Measurements from ENCODE around the gene DIAPH3.
A peak's percentile ranks its signal among the peaks of the same experiment; 100 is the strongest.

DIAPH3 gene

DNA sequence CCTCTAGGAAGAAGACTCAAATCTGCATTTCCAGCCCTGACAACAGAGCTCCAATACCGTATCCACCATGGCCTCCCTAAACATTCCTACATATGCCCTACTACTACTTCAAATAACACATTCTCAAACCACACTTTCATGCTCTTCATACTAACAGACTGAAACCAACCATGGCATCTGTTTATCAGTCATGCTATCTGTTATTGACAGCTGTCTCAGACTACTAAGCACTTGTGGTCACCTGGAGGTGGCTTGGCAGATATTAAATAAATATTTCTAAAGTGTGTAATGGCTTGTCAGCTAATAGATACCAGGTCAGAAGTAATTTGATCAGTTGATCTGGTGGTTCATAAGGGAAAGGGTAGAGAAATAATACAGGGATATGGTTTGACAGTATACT is 489.1 kb downstream of the DIAPH3 start:
- DNase-seq (ENCODE audit: low spot score), result no peak

DNA sequence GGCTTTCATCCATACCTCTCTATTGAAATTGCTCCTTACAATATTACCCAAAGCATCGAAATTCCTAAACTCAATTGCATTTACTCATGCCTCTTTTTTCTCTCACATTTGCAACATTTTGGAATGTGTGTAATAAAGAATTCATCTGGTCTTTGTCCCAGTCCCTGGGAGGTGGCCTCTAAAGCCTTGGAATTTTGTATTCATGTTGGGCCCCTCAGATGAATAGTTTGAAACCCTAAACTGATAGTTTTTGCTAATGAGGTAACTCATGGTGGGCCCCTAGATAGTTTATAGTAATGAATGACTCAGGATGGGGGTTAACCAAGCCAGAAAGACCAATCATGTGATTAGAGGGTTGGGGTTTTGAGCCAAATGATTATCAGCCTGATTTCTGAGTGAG is 490.4 kb downstream of the DIAPH3 start:
- no peak for DNase-seq (ENCODE audit: low spot score)

DNA sequence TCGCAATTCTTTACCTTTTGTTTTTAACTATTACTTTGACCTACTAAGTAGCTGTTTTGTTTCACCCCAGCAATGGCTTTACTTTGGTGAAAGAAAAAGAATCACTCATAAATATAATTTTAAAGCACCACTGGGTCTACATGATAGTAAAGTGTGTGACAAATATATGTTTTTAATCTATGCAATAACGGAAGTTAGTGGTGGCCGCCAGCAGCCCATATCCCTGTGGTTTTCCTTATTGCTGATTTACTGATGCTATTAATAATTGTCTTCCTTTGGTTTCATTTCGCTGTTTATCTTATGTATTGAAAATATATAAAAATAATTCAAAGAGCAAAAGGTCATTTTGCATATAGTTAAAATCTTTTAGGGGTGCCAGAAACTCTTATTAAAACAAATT is 491.3 kb downstream of the DIAPH3 start:
- no peak for DNase-seq (ENCODE audit: low spot score)

DNA sequence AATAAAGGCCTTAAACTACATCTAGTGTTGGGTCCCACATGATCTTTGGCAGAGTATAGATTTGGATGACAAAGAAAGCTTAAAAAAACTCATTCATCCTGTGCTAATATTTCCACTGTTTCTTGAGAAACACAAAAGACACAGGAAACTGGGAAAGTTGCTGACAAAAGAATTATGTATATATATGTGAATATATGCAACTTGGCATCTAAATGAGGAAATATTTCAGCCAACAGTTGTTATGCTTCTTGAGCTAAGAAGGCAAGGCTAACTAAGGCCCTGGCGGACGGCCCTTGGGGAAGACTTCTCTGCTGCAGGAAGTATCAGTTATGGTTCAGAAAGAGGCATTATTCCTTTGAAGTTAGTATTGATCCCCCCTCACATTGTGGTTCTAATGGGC is 491.8 kb downstream of the DIAPH3 start:
- no peak for DNase-seq (ENCODE audit: low spot score)

DNA sequence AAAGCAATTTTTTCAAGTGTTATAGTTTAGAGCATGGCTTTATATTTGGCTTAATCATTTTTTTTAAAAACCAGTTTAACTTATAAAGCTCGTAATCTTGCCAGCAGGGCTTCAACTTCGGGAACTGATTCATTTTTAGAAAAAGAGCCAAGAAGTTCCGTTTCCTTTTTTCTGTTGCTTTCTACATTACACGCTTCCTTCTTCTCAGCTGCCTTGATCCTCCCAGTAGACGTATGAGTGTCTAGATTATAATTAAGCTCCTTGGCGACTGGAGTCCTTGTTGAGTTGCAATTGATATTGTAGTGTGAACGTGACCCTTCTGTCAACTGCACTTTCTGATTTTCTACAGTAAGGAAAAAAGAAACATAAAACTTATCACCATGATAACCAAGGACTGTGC is 497.2 kb downstream of the DIAPH3 start:
- DNase-seq (ENCODE audit: low spot score), result no peak

DNA sequence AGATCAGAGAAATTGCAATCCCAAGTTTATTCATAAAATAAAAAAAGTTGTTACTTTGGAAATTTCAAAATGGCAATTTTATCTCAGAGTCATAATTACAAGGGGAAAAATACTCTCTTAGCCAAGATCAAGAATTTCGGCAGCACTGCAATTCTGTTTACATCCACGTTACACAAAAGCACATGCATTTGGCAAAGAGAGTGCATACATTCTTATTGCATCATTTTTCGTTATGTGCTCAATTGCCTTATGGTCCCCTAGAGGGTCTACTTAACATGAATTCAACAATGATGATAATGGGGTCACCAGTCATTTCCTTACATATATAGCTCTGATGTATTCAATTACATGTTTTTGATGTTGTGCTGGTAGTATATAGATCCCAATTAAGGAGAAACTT is 498.0 kb downstream of the DIAPH3 start:
- no peak for DNase-seq (ENCODE audit: low spot score)

DNA sequence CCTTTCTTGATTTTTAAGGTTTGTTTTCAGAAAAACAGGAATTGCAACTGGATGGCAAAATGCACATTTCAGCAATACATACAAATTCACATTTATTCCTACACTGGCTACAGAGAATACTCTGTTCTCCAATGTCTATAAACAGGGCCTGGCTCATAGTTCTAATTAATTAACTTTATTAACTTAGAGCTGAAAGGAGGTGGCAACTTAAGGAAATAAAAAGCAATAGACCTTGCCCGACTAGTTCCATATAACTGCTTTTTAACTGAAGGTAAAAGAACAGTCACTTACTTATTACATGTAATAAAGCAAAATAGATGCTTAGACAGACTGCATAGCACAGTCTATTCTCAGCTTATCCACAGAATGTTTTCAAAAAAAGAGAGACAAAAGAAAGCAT is 498.5 kb downstream of the DIAPH3 start:
- DNase-seq (ENCODE audit: low spot score), result no peak

DNA sequence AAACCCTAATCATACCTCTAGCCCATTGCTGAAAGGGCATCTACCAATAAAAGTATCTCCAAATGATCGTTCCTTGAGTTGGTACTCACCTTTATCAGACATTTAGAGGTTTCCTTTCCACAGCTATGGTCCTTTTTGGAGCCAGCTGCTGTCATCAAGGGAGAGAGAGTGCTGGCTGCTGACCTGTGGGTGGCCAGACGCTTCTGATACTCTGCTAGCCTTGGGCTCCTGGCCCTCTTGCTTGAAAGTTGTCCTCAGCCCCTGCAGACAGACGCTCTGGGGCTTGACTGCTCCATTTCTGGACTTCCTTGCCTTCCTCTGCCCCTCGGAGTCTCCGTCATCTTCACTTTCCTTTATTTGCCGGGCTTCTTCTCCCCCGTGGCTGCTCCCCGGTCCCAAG is 499.1 kb downstream of the DIAPH3 start:
- no peak for DNase-seq (ENCODE audit: low spot score)

DNA sequence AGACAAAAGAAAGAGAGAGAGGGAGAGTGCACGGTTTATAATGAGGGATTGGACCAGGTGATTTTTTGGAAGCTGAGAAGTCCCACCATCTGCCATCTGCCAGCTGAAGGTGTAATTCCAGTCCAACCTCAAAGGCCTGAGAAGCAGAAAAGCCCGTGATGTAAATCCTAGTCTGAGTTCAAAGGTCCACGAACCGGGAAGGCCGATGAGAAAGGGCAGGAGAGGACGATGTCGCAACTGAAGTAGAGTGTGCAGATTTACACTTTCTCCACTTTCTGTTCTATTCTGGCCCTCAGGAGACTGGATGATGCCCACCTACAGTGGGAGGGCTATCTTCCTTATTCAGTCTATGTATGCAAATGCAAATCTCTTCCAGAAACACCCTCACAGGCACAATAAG is 500.0 kb downstream of the DIAPH3 start:
- no peak for DNase-seq (ENCODE audit: low spot score)

DNA sequence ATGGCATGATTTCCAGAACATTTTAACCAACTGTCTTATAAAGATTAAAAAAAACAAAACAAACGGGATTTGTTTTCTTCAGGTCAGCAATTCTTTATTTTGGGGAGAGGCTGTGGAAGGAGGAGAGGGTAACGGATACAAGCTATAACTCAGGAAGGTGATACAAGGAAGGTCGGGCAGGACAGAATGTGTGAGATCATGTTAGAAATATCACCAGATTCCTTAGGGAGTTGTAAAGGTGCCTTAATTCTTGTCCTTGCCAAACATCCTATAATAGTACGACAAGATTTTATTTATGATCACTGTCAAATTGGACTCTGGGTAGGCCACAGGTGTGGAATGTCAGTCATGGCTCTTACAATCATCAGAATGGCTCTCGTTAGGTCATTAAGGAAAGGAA is 503.1 kb downstream of the DIAPH3 start:
- no peak for DNase-seq (ENCODE audit: low spot score)

DNA sequence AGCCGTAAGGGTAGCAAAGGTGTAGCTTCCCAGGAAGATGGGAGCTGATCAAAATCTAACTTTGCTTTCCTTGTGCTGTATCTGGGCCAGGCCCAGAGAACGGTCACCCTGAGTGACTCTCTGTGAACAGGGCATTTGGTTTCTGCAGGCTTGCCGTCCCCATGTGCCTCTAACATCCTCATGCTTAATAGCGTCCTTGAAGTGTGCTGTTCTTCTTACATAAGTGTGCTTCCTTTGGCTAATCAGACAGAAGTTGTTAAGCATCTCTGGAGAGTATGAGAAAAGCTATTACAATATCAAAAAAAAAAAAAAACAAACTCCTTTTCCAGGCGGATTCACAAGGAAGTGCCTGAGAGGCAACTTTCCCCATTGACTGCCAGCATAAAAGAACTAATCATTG is 503.7 kb downstream of the DIAPH3 start:
- no peak for DNase-seq (ENCODE audit: low spot score)

DNA sequence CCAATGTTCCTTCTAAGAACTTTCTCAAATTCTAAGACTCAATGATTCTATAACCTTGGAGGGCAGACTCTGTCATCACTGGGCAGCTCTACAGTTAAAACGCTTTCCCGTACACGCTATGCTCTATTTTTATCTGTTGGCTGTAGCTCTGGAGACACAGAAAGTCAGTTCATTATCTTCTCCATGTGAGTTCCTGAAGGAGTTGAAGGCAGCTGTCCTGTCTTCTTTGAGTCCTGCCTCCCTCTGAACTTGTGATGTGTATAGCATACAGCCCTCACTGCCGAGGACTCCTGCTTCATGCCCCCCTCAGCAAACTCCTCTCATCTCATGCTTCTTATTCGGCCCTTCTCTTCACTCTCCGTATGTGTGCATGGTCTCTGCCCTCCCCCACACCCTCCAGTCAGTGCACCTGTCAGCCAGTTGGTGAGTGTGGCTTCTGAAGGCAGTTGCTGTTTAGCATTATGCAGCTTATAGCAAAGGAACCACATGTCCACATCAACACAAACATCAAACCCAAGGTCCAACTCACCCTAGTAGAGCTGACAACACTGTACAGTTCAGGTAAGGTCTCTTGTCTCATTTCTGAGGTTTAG is 504.9 kb downstream of the DIAPH3 start:
- no peak for DNase-seq (ENCODE audit: low spot score)

DNA sequence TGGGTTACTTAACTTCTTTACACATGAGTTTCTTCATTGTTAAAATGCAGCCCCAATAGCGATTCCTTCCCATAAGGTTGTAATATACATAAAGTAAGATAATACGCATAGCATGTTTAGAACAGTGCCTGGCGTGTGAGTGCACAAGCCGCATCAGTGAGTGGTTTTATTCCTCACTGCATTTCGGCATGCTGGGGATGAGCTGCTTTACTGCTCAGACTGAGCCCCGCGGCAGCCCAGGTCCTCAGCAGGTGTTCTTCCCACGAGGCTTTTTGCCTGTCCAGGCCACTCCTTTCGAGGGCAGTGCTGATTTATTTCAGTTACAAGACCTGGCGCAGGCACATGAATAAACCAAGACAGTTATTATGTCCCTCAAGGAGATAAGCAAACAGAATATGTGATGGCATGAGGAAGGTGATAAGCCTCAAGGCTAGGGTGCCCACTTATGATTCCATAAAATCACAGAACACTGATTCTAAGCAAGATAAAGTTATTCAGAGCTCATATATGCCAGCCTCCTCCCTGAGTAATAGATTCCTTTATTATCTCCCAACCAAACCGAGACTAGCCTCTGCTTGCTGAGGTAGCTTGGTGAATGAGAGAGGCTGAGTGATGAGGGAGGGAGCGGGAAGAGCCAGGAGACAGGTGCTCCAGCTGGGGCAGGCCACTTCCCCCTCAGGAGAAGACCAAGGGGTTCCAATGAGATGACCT is 505.5 kb downstream of the DIAPH3 start:
- no peak for DNase-seq (ENCODE audit: low spot score)

DNA sequence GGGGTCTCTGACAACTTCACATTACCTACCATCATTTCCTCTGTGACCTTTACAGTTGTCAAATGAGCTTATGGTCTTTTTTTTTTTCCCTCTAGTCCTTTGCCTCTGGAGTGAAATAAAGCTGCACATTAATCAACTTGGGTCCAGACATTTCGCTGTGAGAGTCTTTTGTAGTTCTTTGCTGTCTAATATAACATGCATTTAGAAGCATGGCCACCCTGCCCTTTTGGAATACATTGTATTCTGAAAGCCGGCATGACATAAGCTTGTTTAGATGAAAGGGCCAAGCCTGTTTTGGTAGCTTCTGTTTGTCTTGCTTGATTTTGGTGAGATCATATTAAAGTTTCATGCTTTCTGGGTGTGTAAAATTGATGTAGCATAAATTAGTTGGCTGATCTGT is 509.8 kb downstream of the DIAPH3 start:
- DNase-seq (ENCODE audit: low spot score), result no peak

DNA sequence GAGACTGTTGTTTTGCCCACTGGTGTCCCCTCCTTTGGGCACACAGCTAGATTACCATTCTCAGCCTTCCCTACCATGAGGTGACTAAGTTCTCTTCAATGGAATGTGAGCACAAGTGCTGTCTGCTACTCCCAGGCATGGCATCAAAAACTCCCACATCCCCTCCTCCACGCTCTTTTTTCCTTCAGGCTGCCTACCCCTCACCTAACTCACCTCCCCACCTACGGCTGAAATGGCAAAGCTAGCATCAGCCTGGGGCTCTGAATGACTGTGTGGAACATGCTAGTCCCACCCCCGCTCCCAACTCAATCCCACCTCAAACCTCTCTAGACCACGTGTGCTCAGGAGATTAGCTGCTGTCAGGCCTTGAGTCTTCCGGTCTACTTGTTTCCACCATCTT is 512.2 kb downstream of the DIAPH3 start:
- DNase-seq (ENCODE audit: low spot score), result no peak

DNA sequence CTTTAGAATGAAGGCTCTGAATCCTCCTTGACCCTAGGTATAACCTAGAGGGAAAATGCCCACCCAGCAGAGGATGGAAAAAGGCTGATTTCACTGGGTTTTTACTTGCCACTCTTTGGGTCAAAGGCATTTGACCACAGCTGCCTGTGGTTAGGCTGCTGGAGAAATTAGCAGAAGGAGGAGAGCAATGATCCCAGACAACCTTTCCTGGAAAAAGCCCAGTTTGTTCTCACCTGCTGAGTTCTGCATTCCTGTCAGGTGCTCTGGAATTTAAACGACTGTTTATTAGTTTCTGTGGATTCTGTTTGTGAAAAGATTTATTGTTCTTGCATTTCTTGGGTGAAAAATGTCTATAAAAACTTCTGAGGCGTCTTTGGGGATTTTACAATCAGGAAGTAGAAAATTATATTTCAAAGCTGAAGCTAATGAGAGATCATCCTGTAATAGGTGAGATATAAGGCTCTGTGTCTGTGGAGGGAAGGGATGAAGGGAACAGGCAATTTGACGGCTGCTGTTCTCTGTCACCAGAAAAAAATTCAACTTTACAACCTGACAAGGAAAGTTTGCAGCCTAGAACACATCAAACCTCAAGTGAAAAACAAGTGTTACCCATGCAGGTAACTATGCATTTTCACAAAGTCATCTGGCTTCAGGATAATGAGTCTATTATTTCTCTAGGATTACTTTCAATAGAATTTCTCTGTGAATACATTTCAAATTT is 519.7 kb downstream of the DIAPH3 start:
- DNase-seq (ENCODE audit: low spot score), result no peak

DNA sequence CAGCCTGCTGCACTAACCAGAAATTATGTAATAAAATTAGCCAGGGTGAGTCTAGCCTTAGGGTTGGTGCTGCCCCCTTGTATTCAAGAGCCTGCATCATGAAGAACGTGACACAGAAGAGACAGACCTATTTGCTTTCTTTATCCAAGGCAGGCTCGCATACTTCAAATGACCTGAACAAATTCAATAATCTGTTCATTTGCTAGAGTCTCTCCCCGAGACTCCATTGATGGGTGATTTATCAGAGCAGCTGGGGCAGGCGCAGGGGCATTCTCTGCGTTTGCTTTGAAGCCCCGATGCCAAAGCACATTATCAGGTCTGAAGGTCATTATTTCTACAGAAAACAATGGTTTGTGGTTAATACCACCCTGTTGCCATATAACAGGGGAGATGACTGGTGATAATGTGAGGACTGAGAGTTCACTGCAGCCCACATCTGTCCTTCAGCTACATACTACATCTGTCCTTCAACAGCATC is 520.3 kb downstream of the DIAPH3 start:
- DNase-seq (ENCODE audit: low spot score), result no peak

DNA sequence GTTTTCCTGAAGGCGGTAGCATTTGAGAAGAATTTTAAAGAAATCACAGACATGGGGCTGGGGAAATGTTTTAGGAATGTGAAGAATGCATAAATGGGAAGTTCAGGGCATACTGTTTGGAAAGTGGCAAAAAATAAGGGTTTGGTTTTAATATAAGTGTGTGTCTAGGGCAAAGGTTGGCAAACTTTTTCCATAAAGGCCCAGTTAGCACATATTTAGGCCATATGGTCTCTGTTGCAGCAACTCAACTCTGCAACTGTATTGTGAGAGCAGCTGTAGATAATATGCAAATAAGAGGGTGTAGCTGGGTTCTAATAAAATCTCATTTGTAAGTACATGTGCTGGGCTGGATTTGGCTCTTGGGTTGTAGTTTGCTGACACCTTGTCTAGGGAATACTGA is 521.9 kb downstream of the DIAPH3 start:
- peak; percentile 4 for DNase-seq (ENCODE audit: low spot score)

DNA sequence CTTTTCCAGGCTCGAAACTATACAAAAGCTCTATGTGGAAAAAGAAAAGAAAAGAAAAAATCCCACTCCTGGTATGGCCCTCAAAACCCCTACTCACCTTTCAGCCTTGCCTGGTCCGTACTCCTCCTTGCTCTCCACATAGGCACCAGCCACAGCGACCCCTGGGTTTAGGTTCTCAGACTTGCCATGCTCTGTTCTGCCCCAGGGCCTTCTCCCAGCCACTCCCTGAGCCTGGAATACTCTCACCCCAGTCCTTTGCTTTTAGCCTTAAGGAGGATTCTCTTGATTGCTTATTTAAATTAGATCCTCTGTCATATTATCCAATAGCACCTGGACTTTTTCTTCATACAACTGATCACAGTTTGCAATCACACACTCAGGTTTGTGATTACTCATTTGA is 522.5 kb downstream of the DIAPH3 start:
- no peak for DNase-seq (ENCODE audit: low spot score)

DNA sequence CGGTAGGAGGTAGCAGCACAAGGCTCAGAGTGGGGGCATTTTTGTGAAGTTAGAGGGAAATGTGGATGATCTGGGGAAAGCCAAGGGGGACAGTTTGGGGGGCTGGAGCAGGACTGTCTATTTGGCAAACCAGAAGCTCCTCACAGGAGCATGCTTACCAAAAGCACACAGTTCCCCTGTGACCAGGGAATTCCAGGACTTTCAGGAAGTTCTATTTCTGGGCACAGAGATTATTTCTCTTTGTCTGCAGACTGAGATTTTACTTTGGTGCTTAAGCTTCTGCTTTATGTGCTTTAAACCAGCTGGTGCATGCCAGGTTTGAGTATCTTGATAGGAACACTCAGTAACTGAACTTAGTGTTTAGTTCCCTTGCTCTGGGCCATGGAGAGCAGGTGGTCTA is 525.3 kb downstream of the DIAPH3 start:
- DNase-seq (ENCODE audit: low spot score), result no peak

DNA sequence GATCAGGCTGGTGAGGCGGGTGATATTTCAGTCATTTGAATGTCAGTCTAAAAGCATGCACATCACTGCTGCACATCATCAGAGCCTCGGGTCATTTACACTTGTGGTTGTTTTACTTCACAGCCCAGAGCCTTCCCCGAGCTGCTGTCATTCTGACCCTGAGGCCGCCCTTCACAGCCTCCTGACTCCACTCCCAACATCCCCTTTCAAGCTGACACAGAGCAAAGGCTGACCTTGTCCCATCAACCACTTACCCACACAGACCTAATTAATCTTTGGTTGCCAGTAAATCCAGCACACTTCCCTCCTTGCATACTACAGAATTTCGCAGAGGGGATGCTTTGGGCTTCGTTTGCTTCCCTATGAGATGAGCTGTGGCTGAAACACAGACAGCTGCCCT is 528.1 kb downstream of the DIAPH3 start:
- no peak for DNase-seq (ENCODE audit: low spot score)

DNA sequence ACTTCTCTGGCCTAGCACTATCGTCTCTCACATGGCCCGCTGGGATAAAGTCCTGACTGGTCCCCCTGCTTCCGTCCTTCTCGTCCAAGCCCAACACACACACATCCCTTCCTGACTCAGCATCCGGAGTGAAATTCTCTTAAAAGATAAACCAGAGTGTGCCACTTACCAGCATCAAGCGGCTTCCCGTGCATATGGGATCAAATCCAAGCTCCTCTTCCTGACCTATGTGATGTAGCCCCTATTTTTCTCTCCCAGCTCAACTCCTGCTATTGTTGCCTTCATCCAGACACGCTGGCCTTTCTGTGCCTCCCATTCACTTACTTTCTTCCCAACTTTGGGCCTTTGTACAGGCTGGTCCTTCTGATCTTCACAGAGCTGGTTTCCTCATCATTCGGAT is 530.4 kb downstream of the DIAPH3 start:
- DNase-seq (ENCODE audit: low spot score), result no peak

DNA sequence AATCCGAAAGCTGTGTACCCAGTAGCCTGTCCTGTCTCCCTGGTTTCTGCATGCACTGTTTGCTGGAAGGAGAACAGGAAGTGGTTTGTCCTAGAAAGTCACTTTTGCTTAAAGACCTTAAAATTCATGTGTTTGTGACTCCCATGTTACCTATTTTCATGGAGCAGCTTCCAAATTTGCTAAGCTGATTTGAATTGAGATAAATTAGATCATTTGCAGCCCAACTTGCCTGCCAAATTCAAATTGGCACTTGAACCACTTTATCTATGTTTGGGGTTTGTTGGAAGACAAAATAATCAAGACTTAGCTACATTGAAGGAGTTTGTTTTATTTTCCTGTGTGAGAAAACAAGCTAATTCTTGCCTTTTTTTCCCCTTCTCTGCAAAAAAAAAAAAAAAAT is 532.5 kb downstream of the DIAPH3 start:
- DNase-seq (ENCODE audit: low spot score), result no peak

DNA sequence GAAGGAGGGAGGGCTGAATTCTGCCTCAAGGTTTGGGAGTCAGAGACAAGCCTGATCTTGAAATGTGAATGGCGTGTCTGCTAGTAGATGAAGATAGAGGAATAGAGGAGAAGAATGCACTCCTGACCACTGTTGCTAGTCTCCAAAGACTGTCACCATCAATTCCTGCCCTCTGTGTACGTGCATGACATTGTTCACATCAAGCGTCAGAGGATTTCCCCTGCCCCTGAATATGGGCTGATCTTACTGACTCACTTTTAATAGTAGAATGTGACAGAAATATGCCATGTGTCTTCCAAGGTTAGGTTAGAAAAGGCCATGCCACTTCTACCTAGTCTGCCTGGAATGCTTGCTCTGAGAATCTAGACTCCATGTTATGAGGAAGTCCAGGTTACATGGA is 538.6 kb downstream of the DIAPH3 start:
- no peak for DNase-seq (ENCODE audit: low spot score)
